ENCODE results near the gene SLC22A6.
"Not testable (repeated sequence)": the region's sequence is repeated elsewhere in the genome, so short reads cannot be mapped to it uniquely, and the experiment has no call there.

Gene SLC22A6

GRCh38 chr11:62985041-62985750 is 429 bp upstream of the SLC22A6 start:
- FAIRE-seq = no peak

GRCh38 chr11:62983536-62984199 is 1.1 kb downstream of the SLC22A6 start:
- no peak for FAIRE-seq

GRCh38 chr11:62981743-62982142 is 3.0 kb downstream of the SLC22A6 start:
- no peak for FAIRE-seq

GRCh38 chr11:62980133-62980760 is 4.5 kb downstream of the SLC22A6 start:
- FAIRE-seq = no peak

- FAIRE-seq = no peak
Measured at GRCh38 chr11:62976109-62976508, 8.7 kb downstream of the SLC22A6 start.

- no peak for FAIRE-seq
Measured at GRCh38 chr11:62974848-62975522, 9.8 kb downstream of the SLC22A6 start.

GRCh38 chr11:62965574-62965973 is 19.2 kb downstream of the SLC22A6 start:
- FAIRE-seq = no peak

- no peak for FAIRE-seq
Measured at GRCh38 chr11:62962391-62962790, 22.4 kb downstream of the SLC22A6 start.

GRCh38 chr11:62961017-62961570 is 23.7 kb downstream of the SLC22A6 start:
- FAIRE-seq = no peak

GRCh38 chr11:62959422-62959980 is 25.3 kb downstream of the SLC22A6 start:
- no peak for FAIRE-seq

GRCh38 chr11:62958547-62959421 is 26.0 kb downstream of the SLC22A6 start:
- no peak for FAIRE-seq

- no peak for FAIRE-seq
Measured at GRCh38 chr11:62957147-62957546, 27.6 kb downstream of the SLC22A6 start.

- no peak for FAIRE-seq
Measured at GRCh38 chr11:62954478-62954877, 30.3 kb downstream of the SLC22A6 start.

- FAIRE-seq = no peak
Measured at GRCh38 chr11:62953811-62954210, 31.0 kb downstream of the SLC22A6 start.

- FAIRE-seq = no peak
Measured at GRCh38 chr11:62948765-62949320, 35.9 kb downstream of the SLC22A6 start.

- FAIRE-seq = not testable (repeated sequence)
Measured at GRCh38 chr11:62945538-62945937, 39.2 kb downstream of the SLC22A6 start.

GRCh38 chr11:62937528-62937927 is 47.2 kb downstream of the SLC22A6 start:
- not testable (repeated sequence) for FAIRE-seq

- no peak for FAIRE-seq
Measured at GRCh38 chr11:62934496-62934785, 50.3 kb downstream of the SLC22A6 start.

GRCh38 chr11:62933750-62934495 is 50.8 kb downstream of the SLC22A6 start:
- no peak for FAIRE-seq

GRCh38 chr11:62933285-62933684 is 51.5 kb downstream of the SLC22A6 start:
- FAIRE-seq = no peak
